ENCODE data around the gene CD79B. TPM values are rescaled to one million over a fixed set of nuclear protein-coding genes. Genes with fewer than 3 reads are reported as not detected.
A peak's percentile ranks its signal among the peaks of the same experiment; 100 is the strongest.
"Not testable (repeated sequence)": the region's sequence is repeated elsewhere in the genome, so short reads cannot be mapped to it uniquely, and the experiment has no call there.

CD79B gene
- total and polyA plus RNA-seq, 7 experiments from 2014 or later, result 11.8 to 44.9 (median 28.8) TPM

- not testable (repeated sequence) for ATAC-seq; H3K4me1 Mint-ChIP-seq; H3K27me3 ChIP-seq (ENCODE audit: control insufficient read depth in 2 of 2, insufficient read depth in 2 of 2, low read length in 2 of 2); H3K27ac ChIP-seq (ENCODE audit: low read depth, low read length); H3K9me3 ChIP-seq (ENCODE audit: control insufficient read depth in 2 of 3, low read length in 3 of 3); H3K36me3 ChIP-seq (ENCODE audit: control insufficient read depth in 2 of 3, insufficient read depth in 3 of 3, low read length in 3 of 3); DNase-seq; H3K4me3 ChIP-seq (ENCODE audit: low read length); H3K4me3 Mint-ChIP-seq; H3K4me1 ChIP-seq (ENCODE audit: control insufficient read depth in 2 of 2, insufficient read depth in 2 of 2, low read length in 2 of 2); H3K36me3 Mint-ChIP-seq; H3K9me3 Mint-ChIP-seq
- H3K27me3 Mint-ChIP-seq, result peaks cover 0 to 16% (median 0%) of the 10 kb centered on the region in 5 donors
- POLR2A ChIA-PET, result interaction anchor here (1.0 to 2.4 kb wide), 10 partner anchors 12 to 227 kb away, joined by 3 to 16 read pairs (median 5); partner anchors contain the start of gene ICAM2
- CTCF ChIA-PET, result interaction anchor here (0.6 to 4.3 kb wide), 35 partner anchors 8 to 509 kb away, joined by 3 to 85 read pairs (median 5); partner anchors contain the start of genes CD79B, CSHL1, ERN1 and ICAM2
- intact Hi-C loops (cut with micrococcal nuclease), result loop anchor here (1.0 to 5.0 kb wide), 8 partner anchors 27 to 363 kb away; no protein-coding TSS in a partner anchor
- peak within 1 kb of the TSS in 8 of 9 donors; percentile 3 to 86 (median 33) for H3K27ac Mint-ChIP-seq
Observed at GRCh38 chr17:63918789-63919305, 13.3 kb downstream of the CD79B start, which contains the start of gene GH1. TSS of gene GH1 (minus strand) at chr17:63918839. CDS start at chr17:63918776, 63 bp downstream.

GRCh38 chr17:63918305-63918704, 13.8 kb downstream of the CD79B start:
- Mint-ChIP-seq H3K4me1 (peaks cover 5 to 10% (median 9%) of the 10 kb centered on the region in 7 donors), H3K27me3 (peaks cover 0 to 16% (median 0%) of the 10 kb centered on the region in 5 donors), H3K36me3 (no peaks in the 10 kb centered on the region), H3K4me3 (no peak overlapping the region), H3K9me3 (no peaks in the 10 kb centered on the region), H3K27ac (peak overlapping the region in 1 of 9 donors; percentile 59)
- no peak for ATAC-seq
- Histone ChIP-seq H3K9me3 (ENCODE audit: control insufficient read depth in 2 of 3, low read length in 3 of 3) (no peaks in the 10 kb centered on the region), H3K4me3 (ENCODE audit: low read length) (no peak overlapping the region), H3K36me3 (ENCODE audit: control insufficient read depth in 2 of 3, insufficient read depth in 3 of 3, low read length in 3 of 3) (no peaks in the 10 kb centered on the region), H3K27me3 (ENCODE audit: control insufficient read depth in 2 of 2, insufficient read depth in 2 of 2, low read length in 2 of 2) (no peaks in the 10 kb centered on the region), H3K4me1 (ENCODE audit: control insufficient read depth in 2 of 2, insufficient read depth in 2 of 2, low read length in 2 of 2) (peaks cover 0 to 4% of the 10 kb centered on the region in 2 donors), H3K27ac (ENCODE audit: low read depth, low read length) (no peak overlapping the region)
- POLR2A ChIA-PET, result interaction anchor here (1.1 to 2.4 kb wide), 5 partner anchors 13 to 227 kb away, joined by 3 to 16 read pairs (median 3); partner anchors contain the start of gene ICAM2
- DNase-seq, result no peak
- intact Hi-C loops (cut with micrococcal nuclease), result loop anchor here (2.0 to 5.0 kb wide), 2 partner anchors 214 to 229 kb away; no protein-coding TSS in a partner anchor
- CTCF ChIA-PET, result interaction anchor here (0.6 to 4.3 kb wide), 17 partner anchors 11 to 509 kb away, joined by 3 to 85 read pairs (median 14); partner anchors contain the start of genes CD79B and ICAM2

GRCh38 chr17:63917646-63918045, 14.5 kb downstream of the CD79B start:
- H3K27ac ChIP-seq (ENCODE audit: low read depth, low read length), result no peak overlapping the region
- Mint-ChIP-seq H3K9me3 (no peaks in the 10 kb centered on the region), H3K27me3 (peaks cover 0 to 16% (median 0%) of the 10 kb centered on the region in 5 donors), H3K36me3 (no peaks in the 10 kb centered on the region), H3K4me3 (no peak overlapping the region), H3K4me1 (peaks cover 5 to 13% (median 9%) of the 10 kb centered on the region in 7 donors), H3K27ac (no peak overlapping the region)
- POLR2A ChIA-PET, result interaction anchor here (1.1 to 1.4 kb wide), 3 partner anchors 14 to 215 kb away, joined by 3 read pairs; no protein-coding TSS in a partner anchor
- no peak for ATAC-seq
- intact Hi-C loops (cut with micrococcal nuclease), result loop anchor here (2.0 to 5.0 kb wide), 2 partner anchors 215 to 230 kb away; no protein-coding TSS in a partner anchor
- H3K4me3 ChIP-seq (ENCODE audit: low read length), result no peak overlapping the region
- H3K9me3 ChIP-seq (ENCODE audit: control insufficient read depth in 2 of 3, low read length in 3 of 3), result no peaks in the 10 kb centered on the region
- peaks cover 0 to 4% of the 10 kb centered on the region in 2 donors for H3K4me1 ChIP-seq (ENCODE audit: control insufficient read depth in 2 of 2, insufficient read depth in 2 of 2, low read length in 2 of 2)
- H3K27me3 ChIP-seq (ENCODE audit: control insufficient read depth in 2 of 2, insufficient read depth in 2 of 2, low read length in 2 of 2), result no peaks in the 10 kb centered on the region
- CTCF ChIA-PET, result interaction anchor here (0.9 to 4.3 kb wide), 9 partner anchors 13 to 217 kb away, joined by 3 to 85 read pairs (median 33); partner anchors contain the start of gene CD79B
- no peak for DNase-seq
- H3K36me3 ChIP-seq (ENCODE audit: control insufficient read depth in 2 of 3, insufficient read depth in 3 of 3, low read length in 3 of 3), result no peaks in the 10 kb centered on the region

- H3K4me3 Mint-ChIP-seq; H3K27me3 ChIP-seq (ENCODE audit: control insufficient read depth in 2 of 2, insufficient read depth in 2 of 2, low read length in 2 of 2); ATAC-seq; H3K36me3 Mint-ChIP-seq; H3K4me3 ChIP-seq (ENCODE audit: low read length); DNase-seq; H3K27ac Mint-ChIP-seq; H3K4me1 ChIP-seq (ENCODE audit: control insufficient read depth in 2 of 2, insufficient read depth in 2 of 2, low read length in 2 of 2); H3K27ac ChIP-seq (ENCODE audit: low read depth, low read length); H3K9me3 ChIP-seq (ENCODE audit: control insufficient read depth in 2 of 3, low read length in 3 of 3); H3K9me3 Mint-ChIP-seq; H3K36me3 ChIP-seq (ENCODE audit: control insufficient read depth in 2 of 3, insufficient read depth in 3 of 3, low read length in 3 of 3): not testable (repeated sequence)
- peaks cover 0 to 16% (median 0%) of the 10 kb centered on the region in 5 donors for H3K27me3 Mint-ChIP-seq
- intact Hi-C loops (cut with micrococcal nuclease), result loop anchor here in 1 of 2 donors (5.0 kb wide), 1 partner anchor 230 kb away; no protein-coding TSS in a partner anchor
- ChIA-PET CTCF (interaction anchor here (0.9 to 4.3 kb wide), 7 partner anchors 12 to 217 kb away, joined by 3 to 85 read pairs (median 37); no protein-coding TSS in a partner anchor), POLR2A (interaction anchor here (1.4 kb wide), 1 partner anchor 109 kb away, joined by 3 read pairs; no protein-coding TSS in a partner anchor)
- H3K4me1 Mint-ChIP-seq, result peaks cover 5 to 17% (median 8%) of the 10 kb centered on the region in 7 donors
Observed at GRCh38 chr17:63917206-63917605, 14.9 kb downstream of the CD79B start.

GRCh38 chr17:63916566-63917185, 15.5 kb downstream of the CD79B start:
- peak overlapping the region in 1 of 9 donors; percentile 2 for H3K27ac Mint-ChIP-seq
- intact Hi-C loops (cut with micrococcal nuclease), result loop anchor here in 1 of 2 donors (5.0 kb wide), 1 partner anchor 231 kb away; no protein-coding TSS in a partner anchor

GRCh38 chr17:63915753-63916152, 16.4 kb downstream of the CD79B start:
- H3K4me1 ChIP-seq (ENCODE audit: control insufficient read depth in 2 of 2, insufficient read depth in 2 of 2, low read length in 2 of 2); H3K9me3 ChIP-seq (ENCODE audit: control insufficient read depth in 2 of 3, low read length in 3 of 3); H3K4me3 Mint-ChIP-seq; H3K36me3 ChIP-seq (ENCODE audit: control insufficient read depth in 2 of 3, insufficient read depth in 3 of 3, low read length in 3 of 3); H3K36me3 Mint-ChIP-seq; H3K9me3 Mint-ChIP-seq; H3K27ac Mint-ChIP-seq; POLR2A ChIA-PET; DNase-seq; ATAC-seq; H3K27ac ChIP-seq (ENCODE audit: low read depth, low read length); H3K4me3 ChIP-seq (ENCODE audit: low read length); H3K27me3 ChIP-seq (ENCODE audit: control insufficient read depth in 2 of 2, insufficient read depth in 2 of 2, low read length in 2 of 2): not testable (repeated sequence)
- peaks cover 5 to 19% (median 8%) of the 10 kb centered on the region in 7 donors for H3K4me1 Mint-ChIP-seq
- CTCF ChIA-PET, result interaction anchor here (1.5 to 1.6 kb wide), 4 partner anchors 31 to 217 kb away, joined by 3 to 10 read pairs (median 6); no protein-coding TSS in a partner anchor
- intact Hi-C loops (cut with micrococcal nuclease), result loop anchor here in 1 of 2 donors (5.0 kb wide), 1 partner anchor 232 kb away; no protein-coding TSS in a partner anchor
- H3K27me3 Mint-ChIP-seq, result peaks cover 0 to 15% (median 0%) of the 10 kb centered on the region in 5 donors

More at GRCh38 chr17:63916566-63917185, 15.5 kb downstream of the CD79B start:
- H3K4me3 Mint-ChIP-seq, result no peak overlapping the region
- Histone ChIP-seq H3K4me3 (ENCODE audit: low read length) (no peak overlapping the region), H3K27me3 (ENCODE audit: control insufficient read depth in 2 of 2, insufficient read depth in 2 of 2, low read length in 2 of 2) (no peaks in the 10 kb centered on the region), H3K27ac (ENCODE audit: low read depth, low read length) (no peak overlapping the region), H3K4me1 (ENCODE audit: control insufficient read depth in 2 of 2, insufficient read depth in 2 of 2, low read length in 2 of 2) (peaks cover 0 to 4% of the 10 kb centered on the region in 2 donors), H3K9me3 (ENCODE audit: control insufficient read depth in 2 of 3, low read length in 3 of 3) (no peaks in the 10 kb centered on the region), H3K36me3 (ENCODE audit: control insufficient read depth in 2 of 3, insufficient read depth in 3 of 3, low read length in 3 of 3) (no peaks in the 10 kb centered on the region)
- ChIA-PET POLR2A (no interaction called here), CTCF (interaction anchor here (0.5 to 1.6 kb wide), 7 partner anchors 30 to 374 kb away, joined by 3 to 10 read pairs (median 4); no protein-coding TSS in a partner anchor)
- ATAC-seq, result no peak
- H3K27me3 Mint-ChIP-seq, result peaks cover 0 to 12% (median 0%) of the 10 kb centered on the region in 5 donors
- H3K4me1 Mint-ChIP-seq, result peaks cover 5 to 19% (median 8%) of the 10 kb centered on the region in 7 donors
- H3K9me3 Mint-ChIP-seq, result no peaks in the 10 kb centered on the region
- DNase-seq, result no peak
- H3K36me3 Mint-ChIP-seq, result no peaks in the 10 kb centered on the region

All from naive thymus-derived CD4-positive, alpha-beta T cell (primary cell).